ENCODE results near the gene EMC1.
"Not testable (repeated sequence)": the region's sequence is repeated elsewhere in the genome, so short reads cannot be mapped to it uniquely, and the experiment has no call there.

Gene EMC1

DNA sequence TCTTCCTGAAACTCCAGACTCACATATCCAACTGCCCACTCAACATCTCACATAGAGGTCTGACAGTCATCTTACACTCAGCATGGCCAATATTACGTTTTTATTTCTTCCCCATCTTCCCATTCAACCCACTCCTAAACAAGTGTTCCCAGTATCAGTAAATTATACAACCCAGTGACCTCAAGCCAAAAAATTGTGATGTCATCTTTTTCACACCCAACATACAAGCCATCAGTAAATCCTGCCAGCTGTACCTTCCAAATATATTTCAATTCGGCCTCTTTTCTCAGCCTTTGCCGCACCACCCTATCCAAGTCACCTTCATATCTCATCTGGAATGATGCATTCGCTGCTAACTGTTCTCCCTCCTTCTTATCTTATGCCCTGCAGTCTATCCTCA, 60.9 kb downstream of the EMC1 start:
- no peak for DNase-seq (ENCODE audit: low spot score)

DNA sequence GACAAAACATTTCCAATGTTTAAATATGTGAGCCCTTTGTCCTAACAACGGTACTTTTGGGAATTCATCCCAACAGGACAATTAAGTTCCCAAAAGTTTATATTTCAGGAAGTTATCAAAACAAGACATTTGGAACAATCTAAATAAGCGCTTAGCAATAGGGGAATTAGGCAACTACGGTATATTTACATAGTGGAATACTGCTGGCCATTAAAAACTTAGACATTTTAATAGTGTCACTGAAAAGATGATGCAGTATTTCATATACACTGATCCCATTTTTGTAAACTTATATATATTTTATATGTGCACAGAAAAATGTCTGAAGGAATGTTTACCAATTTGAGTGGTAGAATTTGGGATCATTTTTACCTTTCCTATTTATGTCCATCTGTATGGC, 62.1 kb downstream of the EMC1 start:
- DNase-seq (ENCODE audit: low spot score), result no peak

DNA sequence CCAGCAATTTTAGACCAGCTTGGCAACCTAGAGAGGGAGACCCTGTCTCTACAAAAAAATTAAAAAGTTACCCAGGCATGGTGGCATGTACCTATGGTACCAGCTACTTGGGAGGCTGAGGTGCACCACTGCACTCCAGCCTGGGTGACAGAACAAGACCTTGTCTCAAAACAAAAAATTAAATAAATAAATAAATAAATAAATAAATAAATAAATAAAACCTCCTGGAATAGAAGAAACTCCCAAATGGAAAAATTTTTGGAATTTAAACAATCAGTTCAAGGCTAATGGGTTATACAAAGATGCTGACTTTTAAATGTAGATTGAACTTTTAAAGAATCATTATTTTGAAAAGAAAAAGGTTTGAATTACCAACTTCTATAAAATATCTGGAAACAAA, 63.5 kb downstream of the EMC1 start:
- DNase-seq (ENCODE audit: low spot score), result no peak

DNA sequence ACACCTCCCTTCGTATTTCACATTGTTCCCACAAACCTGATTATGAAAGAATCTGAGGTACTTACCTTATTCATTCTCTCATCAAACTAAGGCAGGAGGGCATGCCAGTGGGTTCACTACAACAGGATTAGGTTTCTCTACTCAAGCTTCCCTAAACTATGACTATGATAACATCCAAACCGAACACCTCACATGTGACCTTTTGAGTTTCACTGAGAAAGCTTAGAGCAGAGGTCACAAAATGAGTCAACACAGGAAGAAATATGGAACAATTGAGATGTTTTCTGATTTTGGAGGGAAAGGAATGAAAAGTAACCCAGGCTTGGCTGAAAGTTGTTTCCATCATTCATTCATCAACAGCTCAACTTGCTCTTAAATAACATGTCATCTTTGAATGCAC, 65.3 kb downstream of the EMC1 start:
- no peak for DNase-seq (ENCODE audit: low spot score)

DNA sequence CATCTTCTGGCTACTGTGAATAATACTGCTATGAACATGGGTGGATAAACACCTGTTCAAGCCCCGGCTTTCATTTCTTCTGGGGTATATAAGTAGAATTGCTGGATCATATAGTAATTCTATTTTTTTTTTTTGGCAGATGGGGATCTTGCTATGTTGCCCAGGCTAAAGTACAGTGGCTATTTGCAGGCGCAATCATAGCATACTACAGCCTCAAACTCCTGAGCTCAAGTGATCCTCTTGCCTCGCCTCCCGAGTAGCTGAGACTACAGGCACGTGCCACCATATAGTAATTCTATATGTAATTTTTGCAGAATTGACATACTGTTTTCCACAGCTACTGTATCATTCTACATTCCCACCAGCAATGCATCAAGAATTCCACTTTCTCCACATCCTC, 69.1 kb downstream of the EMC1 start:
- DNase-seq (ENCODE audit: low spot score), result no peak

DNA sequence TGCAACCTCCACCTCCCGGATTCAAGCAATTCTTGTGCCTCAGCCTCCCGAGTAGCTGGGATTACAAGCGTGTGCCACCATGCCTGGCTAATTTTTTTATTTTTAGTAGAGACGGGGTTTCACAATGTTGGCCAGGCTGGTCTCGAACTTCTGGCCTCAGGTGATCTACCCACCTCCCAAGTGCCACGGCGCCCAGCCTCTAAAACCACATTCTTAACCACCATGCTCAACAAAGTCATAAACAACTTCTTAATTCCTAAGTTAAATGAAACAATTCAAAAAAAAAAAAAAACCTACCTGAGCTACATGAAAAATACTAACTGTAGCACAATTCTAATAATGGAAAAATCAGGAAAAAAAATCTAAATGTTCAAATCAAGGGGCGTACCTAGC, 71.1 kb downstream of the EMC1 start:
- not testable (repeated sequence) for DNase-seq (ENCODE audit: low spot score)

DNA sequence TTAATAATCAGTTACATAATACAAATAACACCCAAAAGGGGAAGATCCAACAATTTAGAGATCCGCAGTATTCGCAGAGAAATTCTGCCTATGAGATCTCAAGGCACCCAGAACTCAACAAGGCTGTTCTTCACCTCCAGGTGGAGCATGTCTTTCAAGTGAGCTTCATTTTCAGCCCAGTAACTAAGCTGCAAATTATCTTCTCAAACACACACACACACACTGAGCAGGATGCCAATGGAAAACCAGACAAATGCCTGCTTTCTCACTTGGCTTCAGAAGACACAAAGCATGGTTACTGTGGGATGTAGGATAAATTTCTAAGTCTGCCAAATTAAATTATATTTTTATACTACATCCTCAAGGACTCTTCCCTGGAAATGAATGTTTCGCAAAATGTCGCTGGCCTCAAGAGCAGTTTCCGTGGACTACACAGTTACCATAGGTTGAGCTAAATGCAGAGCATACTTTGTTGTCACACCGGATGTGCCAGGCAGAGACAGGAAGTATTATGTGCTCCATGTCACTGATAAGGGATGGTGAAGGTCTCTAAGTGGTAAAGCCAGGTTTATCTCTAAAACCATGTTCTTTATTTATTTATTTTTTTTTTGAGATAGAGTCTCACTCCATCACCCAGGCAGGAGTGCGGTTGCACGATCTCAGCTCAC, 71.6 kb downstream of the EMC1 start:
- DNase-seq (ENCODE audit: low spot score), result no peak

DNA sequence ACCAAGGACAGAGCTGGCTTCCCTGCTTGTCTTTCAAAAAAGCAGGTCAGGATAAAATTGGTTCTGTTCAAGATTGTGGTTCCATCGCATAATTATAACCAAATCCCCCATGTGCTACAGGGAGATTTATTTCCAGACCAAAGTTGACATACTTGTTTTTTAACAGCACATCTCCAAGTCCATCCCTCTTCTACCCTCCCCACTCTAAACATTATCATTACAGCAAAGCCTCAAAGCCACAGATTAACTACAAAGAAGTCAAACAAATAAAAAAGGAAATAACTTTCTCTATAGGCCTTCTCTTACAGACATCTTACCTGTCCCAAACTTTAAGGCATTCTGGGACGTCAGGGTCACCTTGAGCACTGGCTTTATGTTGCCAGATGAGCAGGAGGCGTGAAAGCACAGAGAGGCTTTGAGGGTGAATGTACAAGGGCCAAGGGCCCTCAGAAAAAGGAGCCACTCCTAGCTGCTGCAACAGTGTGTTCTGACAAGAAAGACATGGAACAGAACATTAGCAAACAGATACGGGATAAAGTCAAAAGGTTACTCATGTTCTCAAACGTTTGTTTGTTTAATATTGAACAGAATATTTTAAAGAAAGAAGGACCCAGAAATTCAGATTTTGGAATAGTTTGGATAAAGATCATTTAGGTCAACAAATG, 72.5 kb downstream of the EMC1 start:
- no peak for DNase-seq (ENCODE audit: low spot score)

DNA sequence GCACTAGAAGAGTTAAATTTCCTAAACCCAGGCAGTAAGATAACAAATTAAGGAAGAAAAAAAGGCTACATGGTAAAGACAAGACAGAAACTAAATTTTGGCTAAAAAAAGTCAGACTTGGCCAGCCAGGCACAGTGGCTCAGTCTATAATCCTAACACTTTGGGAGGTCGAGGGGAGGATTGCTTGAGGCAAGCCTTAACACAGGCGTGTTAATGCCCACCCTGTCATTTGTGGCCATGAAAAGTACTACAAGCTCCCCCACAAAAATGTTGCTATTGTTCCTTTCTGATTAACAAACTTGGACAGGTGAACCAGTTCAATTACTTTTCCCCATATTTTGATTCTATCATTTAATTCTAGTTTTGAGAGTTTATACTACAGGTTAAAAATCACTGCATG, 73.5 kb downstream of the EMC1 start:
- no peak for DNase-seq (ENCODE audit: low spot score)

DNA sequence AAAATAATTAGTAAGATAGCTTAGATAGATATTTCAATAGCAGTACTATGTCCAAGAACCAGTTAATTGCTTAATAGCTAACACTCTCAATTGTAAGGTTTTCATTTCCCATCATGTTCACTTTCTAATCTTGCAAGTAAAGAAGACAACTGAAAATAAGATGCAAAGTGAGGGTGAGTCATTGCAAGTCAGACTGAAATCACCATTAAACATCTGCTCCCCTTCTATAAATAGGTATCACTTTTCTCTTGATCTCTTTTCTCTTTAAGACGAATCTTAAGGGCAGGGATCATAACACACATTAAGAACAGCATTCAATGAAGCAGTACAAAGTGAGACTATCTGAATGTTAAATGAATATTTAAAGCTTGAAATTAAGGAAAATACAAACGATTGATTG, 81.7 kb downstream of the EMC1 start:
- no peak for DNase-seq (ENCODE audit: low spot score)

DNA sequence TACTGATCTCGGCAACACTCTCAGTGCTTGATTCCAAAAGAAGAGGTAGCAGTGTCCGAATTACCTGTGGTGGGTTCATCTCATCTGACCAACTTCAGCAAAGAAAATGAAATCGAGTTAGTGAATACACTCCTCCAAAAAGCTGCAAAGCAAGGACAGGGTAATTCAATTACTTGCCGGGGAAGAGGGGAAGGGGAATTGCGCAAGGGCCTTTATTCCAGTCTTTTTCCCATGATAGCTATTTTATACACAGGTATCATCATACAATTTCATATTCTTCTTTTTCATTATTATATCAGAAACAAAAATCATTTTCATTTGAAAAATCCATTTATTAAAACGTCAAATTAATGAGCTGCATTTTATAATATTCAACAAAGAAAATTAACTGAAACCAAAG, 84.2 kb downstream of the EMC1 start:
- DNase-seq (ENCODE audit: low spot score), result no peak

DNA sequence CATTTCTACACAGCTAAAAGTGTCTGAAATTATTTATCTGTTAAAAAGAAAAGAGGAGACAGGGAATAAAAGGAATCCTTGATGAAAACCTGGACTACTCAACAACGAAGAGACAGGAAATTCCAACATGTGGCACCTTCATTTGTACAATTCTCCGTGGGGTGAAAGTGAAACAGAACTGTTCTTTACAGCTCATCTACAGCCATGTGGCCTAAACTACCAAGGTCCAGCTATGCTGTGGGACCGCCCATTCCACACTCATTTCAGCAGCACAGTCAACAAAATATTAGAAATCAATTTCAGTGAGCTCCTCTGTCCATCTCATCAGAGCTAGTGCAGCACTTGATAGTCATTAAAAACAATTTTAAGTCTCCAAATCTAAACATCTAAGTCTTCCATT, 85.3 kb downstream of the EMC1 start:
- DNase-seq (ENCODE audit: low spot score), result no peak

Measured in ecto neural progenitor cell (in vitro differentiated cells).